Neural crest cell (in vitro differentiated cells): ENCODE data around the gene LRMDA. TPM values are rescaled to one million over a fixed set of nuclear protein-coding genes. Genes with fewer than 3 reads are reported as not detected.

Experiments used
- DNase-seq: peaks from one replicate; pipeline ENCODE4 v3.0.0; 2021; ENCODE audit warnings: low read depth, mixed read lengths, low spot score
- H3K27ac Mint-ChIP-seq: one replicate; pipeline ENCODE4 v1.8.0; 2021; ENCODE audit warnings: mild to moderate bottlenecking, mixed read lengths; ENCODE audit not compliant: unreplicated experiment
- H3K27me3 Mint-ChIP-seq: 2 replicates; pipeline ENCODE4 v1.8.0; 2021; ENCODE audit warnings: low read depth, mild to moderate bottlenecking, mixed read lengths
- H3K36me3 Mint-ChIP-seq: 2 replicates; pipeline ENCODE4 v1.8.0; 2021; ENCODE audit warnings: low read depth, mild to moderate bottlenecking, mixed read lengths
- H3K4me1 Mint-ChIP-seq: 2 replicates; pipeline ENCODE4 v1.8.0; 2021; ENCODE audit warnings: mixed read lengths
- H3K4me3 Mint-ChIP-seq: one replicate; pipeline ENCODE4 v1.8.0; 2021; ENCODE audit warnings: mild to moderate bottlenecking, mixed read lengths
- H3K9me3 Mint-ChIP-seq: 2 replicates; pipeline ENCODE4 v1.8.0; 2021; ENCODE audit warnings: mixed read lengths
- CTCF ChIP-seq: fragments of 200-600 bp; sonication (generic); conservative IDR thresholded peaks from 2 replicates; pipeline ENCODE4 v1.5.0; 2021; ENCODE audit warnings: antibody characterized with exemption, mild to moderate bottlenecking
- total RNA-seq: library from RNA; stranded (reverse); gene quantifications from 2 replicates; pipeline ENCODE4 v1.2.1, GENCODE V29; 2021

The LRMDA gene
- total RNA-seq, 1 donor from 2014 or later: 3.1 TPM

- H3K36me3 Mint-ChIP-seq: no peaks in the 10 kb centered on the region
- peak overlapping the region; percentile 29 for H3K27ac Mint-ChIP-seq
- H3K4me1 Mint-ChIP-seq: peaks cover 12% of the 10 kb centered on the region
- no peak for TF ChIP-seq CTCF
- peak; percentile 6 for DNase-seq
- H3K27me3 Mint-ChIP-seq: no peaks in the 10 kb centered on the region
- H3K9me3 Mint-ChIP-seq: peaks cover 3% of the 10 kb centered on the region
- no peak overlapping the region for H3K4me3 Mint-ChIP-seq
Observed at GRCh38 chr10:75967491-75967890, 536.1 kb downstream of the LRMDA start.

- no peaks in the 10 kb centered on the region for H3K36me3 Mint-ChIP-seq
- H3K27ac Mint-ChIP-seq: no peak overlapping the region
- no peak for DNase-seq
- peaks cover 17% of the 10 kb centered on the region for H3K4me1 Mint-ChIP-seq
- H3K27me3 Mint-ChIP-seq: no peaks in the 10 kb centered on the region
- no peak for TF ChIP-seq CTCF
- peaks cover 3% of the 10 kb centered on the region for H3K9me3 Mint-ChIP-seq
- H3K4me3 Mint-ChIP-seq: no peak overlapping the region
Observed at GRCh38 chr10:75969031-75969430, 537.6 kb downstream of the LRMDA start.

- Mint-ChIP-seq H3K4me3 (no peak overlapping the region), H3K27ac (no peak overlapping the region), H3K36me3 (no peaks in the 10 kb centered on the region), H3K9me3 (peaks cover 3% of the 10 kb centered on the region), H3K4me1 (peaks cover 17% of the 10 kb centered on the region), H3K27me3 (no peaks in the 10 kb centered on the region)
- no peak for DNase-seq
- TF ChIP-seq CTCF: no peak
Observed at GRCh38 chr10:75971402-75972211, 540.2 kb downstream of the LRMDA start.

- no peaks in the 10 kb centered on the region for H3K27me3 Mint-ChIP-seq
- H3K9me3 Mint-ChIP-seq: peaks cover 3% of the 10 kb centered on the region
- TF ChIP-seq CTCF: no peak
- peaks cover 12% of the 10 kb centered on the region for H3K4me1 Mint-ChIP-seq
- no peak overlapping the region for H3K27ac Mint-ChIP-seq
- DNase-seq: no peak
- H3K4me3 Mint-ChIP-seq: no peak overlapping the region
- H3K36me3 Mint-ChIP-seq: no peaks in the 10 kb centered on the region
Observed at GRCh38 chr10:75972491-75973276, 541.3 kb downstream of the LRMDA start.

- no peak overlapping the region for H3K27ac Mint-ChIP-seq
- H3K4me1 Mint-ChIP-seq: peaks cover 10% of the 10 kb centered on the region
- H3K9me3 Mint-ChIP-seq: peaks cover 3% of the 10 kb centered on the region
- DNase-seq: no peak
- TF ChIP-seq CTCF: no peak
- no peak overlapping the region for H3K4me3 Mint-ChIP-seq
- no peaks in the 10 kb centered on the region for H3K27me3 Mint-ChIP-seq
- no peaks in the 10 kb centered on the region for H3K36me3 Mint-ChIP-seq
Observed at GRCh38 chr10:75974080-75974479, 542.7 kb downstream of the LRMDA start.
